ENCODE data around the gene CAMSAP1. TPM values are rescaled to one million over a fixed set of nuclear protein-coding genes. Genes with fewer than 3 reads are reported as not detected.

CAMSAP1 gene
- total RNA-seq, 1 experiment from 2014 or later, result 52.7 TPM

- WGBS (ENCODE audit: extremely low coverage, insufficient read length, low lambda C conversion rate), result no CpG with 5 or more reads among the region's 35 CpGs
- Histone ChIP-seq H2AFZ (ENCODE audit: low read length) (no peak overlapping the region), H4K5ac (ENCODE audit: insufficient read length, low read depth, low read length) (no peak overlapping the region), H2BK15ac (ENCODE audit: low read depth, low read length) (no peak overlapping the region), H3K4me2 (ENCODE audit: insufficient read depth, insufficient read length, low read length) (no peak overlapping the region), H3K14ac (ENCODE audit: insufficient read depth, low read length) (no peak overlapping the region; the same call in 1 of the 2 replicates), H3K56ac (ENCODE audit: insufficient read length, low read depth, low read length) (no peak overlapping the region), H2BK120ac (ENCODE audit: low read depth, low read length, poor library complexity, severe bottlenecking) (no peak overlapping the region), H4K91ac (ENCODE audit: insufficient read length, low read depth, low read length) (no peak overlapping the region), H3K23me2 (ENCODE audit: insufficient read length, low read depth, low read length, poor library complexity, severe bottlenecking) (no peaks in the 10 kb centered on the region), H3K9ac (ENCODE audit: extremely low read depth, insufficient read length, low read length) (no peak overlapping the region), H4K8ac (replicated peaks; ENCODE audit: insufficient read length, low read depth, low read length) (no peak overlapping the region), H4K20me1 (ENCODE audit: control insufficient read depth, insufficient read depth, insufficient read length) (no peaks in the 10 kb centered on the region), H3K4ac (ENCODE audit: low read depth, low read length) (no peak overlapping the region), H2BK12ac (ENCODE audit: insufficient read length, low read depth, low read length) (no peak overlapping the region), H2AK5ac (ENCODE audit: insufficient read length, low read length) (no peak overlapping the region), H2BK5ac (ENCODE audit: insufficient read length, low read length) (no peak overlapping the region), H3T11ph (ENCODE audit: low read length) (no peak overlapping the region), H3K27ac (ENCODE audit: insufficient read length, low read depth, low read length) (no peak overlapping the region), H3K23ac (ENCODE audit: insufficient read length, low read depth, low read length) (no peak overlapping the region), H3K79me1 (ENCODE audit: insufficient read depth, low read depth, low read length, poor library complexity, severe bottlenecking) (no peaks in the 10 kb centered on the region), H3K18ac (ENCODE audit: insufficient read length, low read depth, low read length) (no peak overlapping the region), H2BK20ac (ENCODE audit: low read depth, low read length, poor library complexity, severe bottlenecking) (no peak overlapping the region), H3K4me1 (ENCODE audit: insufficient read depth, low read length) (no peaks in the 10 kb centered on the region), H3K9me3 (ENCODE audit: control insufficient read depth, low read depth, low read length) (no peaks in the 10 kb centered on the region), H3K79me2 (ENCODE audit: insufficient read depth, low read length) (no peaks in the 10 kb centered on the region), H3K27me3 (ENCODE audit: insufficient read depth, low read length) (no peaks in the 10 kb centered on the region)
- DNase-seq, result no peak
- Mint-ChIP-seq H3K27ac (no peak overlapping the region; a peak in 1 of 7 replicates), H3K4me1 (0 out of 4 replicates have a peak, but pooled peaks cover 0 to 2% of the 10 kb centered on the region in 2 experiments), H3K27me3 (ENCODE audit: low read depth) (no peaks in the 10 kb centered on the region; the same call in 1 of the 2 replicates), H3K4me3 (no peak overlapping the region), H3K36me3 (ENCODE audit: insufficient read depth in 1 of 3, low read depth in 3 of 3) (no peaks in the 10 kb centered on the region), H3K9me3 (no peaks in the 10 kb centered on the region)
- no peak for TF ChIP-seq CTCF (conservative IDR thresholded peaks at IDR 0.05)
Measured at GRCh38 chr9:135791431-135792267, 115.7 kb downstream of the CAMSAP1 start.

Measured in H9 (cell line).